Skeletal muscle tissue (tissue), 4 donors: ENCODE data around the gene BHLHA15. TPM values are rescaled to one million over a fixed set of nuclear protein-coding genes. Genes with fewer than 3 reads are reported as not detected.

ENCODE experiments used
- H3K27ac ChIP-seq: one replicate; pipeline ENCODE4 v1.7.0; 2013; ENCODE audit warnings: mild to moderate bottlenecking, low read depth, low read length, inconsistent platforms
- H3K27me3 ChIP-seq, 3 donors: one replicate each; pipeline ENCODE4 v1.7.0; 2013; ENCODE audit warnings: low read length in 3 of 3; ENCODE audit not compliant: control insufficient read depth in 3 of 3, insufficient read depth in 3 of 3
- H3K36me3 ChIP-seq, 3 donors: one replicate each; pipeline ENCODE4 v1.7.0; 2013; ENCODE audit warnings: low read length in 3 of 3; ENCODE audit not compliant: control insufficient read depth in 3 of 3, insufficient read depth in 3 of 3
- H3K4me1 ChIP-seq, 3 donors: one replicate each; pipeline ENCODE4 v1.7.0; 2013; ENCODE audit warnings: low read length in 3 of 3, mild to moderate bottlenecking in 3 of 3; ENCODE audit not compliant: control insufficient read depth in 3 of 3, insufficient read depth in 3 of 3
- H3K4me3 ChIP-seq, 3 donors: one replicate each; pipeline ENCODE4 v1.7.0; 2013; ENCODE audit warnings: low read length in 3 of 3
- H3K9ac ChIP-seq, 3 donors: one replicate each; pipeline ENCODE4 v1.7.0; 2013; ENCODE audit warnings: low read length in 3 of 3, mild to moderate bottlenecking in 3 of 3, moderate library complexity in 2 of 3, low read depth in 1 of 3
- H3K9me3 ChIP-seq, 3 donors: one replicate each; pipeline ENCODE4 v1.7.0; 2013; ENCODE audit warnings: low read length in 3 of 3; ENCODE audit not compliant: control insufficient read depth in 3 of 3
- total RNA-seq: library from RNA; depleted of rRNA; stranded (reverse); fragments of >200 nt; gene quantifications from one replicate; pipeline ENCODE4 v1.2.3, GENCODE V29; 2014
- donor health status: Osteomylitis.

The BHLHA15 gene
- total RNA-seq, 1 donor from 2014 or later, result not detected

DNA sequence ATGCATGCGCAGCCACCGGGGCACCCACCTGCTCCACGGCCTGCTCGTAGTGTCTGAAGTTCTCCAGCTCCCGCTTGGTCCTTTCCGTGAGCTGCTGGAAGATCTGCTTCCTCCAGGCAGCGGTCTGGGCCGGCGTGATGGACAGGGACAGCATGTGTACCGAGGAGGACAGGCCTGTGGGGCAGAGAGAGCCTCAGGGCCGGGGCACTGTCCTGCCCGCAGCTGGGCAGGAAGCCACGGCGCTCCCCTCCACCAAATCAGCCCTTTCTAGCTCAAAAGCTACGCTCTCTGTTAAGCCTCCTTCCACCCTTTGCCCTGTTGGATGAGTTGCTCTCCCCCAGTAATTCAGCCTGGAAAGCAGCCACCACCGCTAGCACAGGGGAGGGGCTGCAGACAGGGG, 21.6 kb downstream of the BHLHA15 start:
- Histone ChIP-seq H3K9ac (no peak overlapping the region), H3K36me3 (peaks cover 9 to 20% (median 9%) of the 10 kb centered on the region in 3 donors), H3K9me3 (no peaks in the 10 kb centered on the region), H3K27ac (no peak overlapping the region), H3K27me3 (no peaks in the 10 kb centered on the region), H3K4me1 (peaks cover 6 to 10% (median 8%) of the 10 kb centered on the region in 3 donors), H3K4me3 (no peak overlapping the region)

- Histone ChIP-seq H3K27me3 (no peaks in the 10 kb centered on the region), H3K4me3 (no peak overlapping the region), H3K27ac (no peak overlapping the region), H3K4me1 (peaks cover 6 to 10% (median 8%) of the 10 kb centered on the region in 3 donors), H3K9me3 (no peaks in the 10 kb centered on the region), H3K36me3 (peaks cover 8 to 22% (median 8%) of the 10 kb centered on the region in 3 donors), H3K9ac (no peak overlapping the region)
Measured at GRCh38 chr7:98233219-98234070, 22.2 kb downstream of the BHLHA15 start.

DNA sequence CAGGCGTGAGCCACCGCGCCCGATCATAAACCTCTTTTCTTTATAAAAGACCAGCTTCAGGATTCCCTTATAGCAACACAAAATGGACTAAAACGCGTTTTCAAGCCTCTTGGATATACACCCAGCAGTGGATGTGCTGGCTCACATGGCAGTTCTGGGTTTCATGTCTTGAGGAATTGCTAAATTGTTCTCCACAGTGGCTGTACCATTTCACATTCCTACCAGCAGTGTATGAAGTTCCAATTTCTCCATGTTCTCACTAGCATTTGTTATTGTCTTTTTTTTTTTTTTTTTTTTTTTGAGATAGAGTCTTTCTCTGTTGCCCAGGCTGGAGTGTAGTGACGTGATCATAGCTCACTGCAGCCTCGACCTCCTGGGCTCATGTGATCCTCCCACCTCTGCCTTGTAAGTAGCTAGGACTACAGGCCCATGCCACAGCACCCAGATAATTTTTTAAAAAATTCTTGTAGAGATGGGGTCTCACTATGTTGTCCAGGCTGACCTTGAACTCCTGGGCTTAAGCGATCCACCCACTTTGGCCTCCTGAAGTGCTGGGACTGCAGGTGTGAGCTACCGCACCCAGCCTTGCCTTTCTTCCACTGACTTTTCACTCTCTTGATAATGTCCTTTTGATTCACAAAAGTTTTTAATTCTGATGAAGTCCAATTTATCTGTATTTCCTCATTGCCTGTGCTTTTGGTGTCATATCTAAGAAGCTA, 23.3 kb downstream of the BHLHA15 start:
- H3K27ac ChIP-seq, result no peak overlapping the region

DNA sequence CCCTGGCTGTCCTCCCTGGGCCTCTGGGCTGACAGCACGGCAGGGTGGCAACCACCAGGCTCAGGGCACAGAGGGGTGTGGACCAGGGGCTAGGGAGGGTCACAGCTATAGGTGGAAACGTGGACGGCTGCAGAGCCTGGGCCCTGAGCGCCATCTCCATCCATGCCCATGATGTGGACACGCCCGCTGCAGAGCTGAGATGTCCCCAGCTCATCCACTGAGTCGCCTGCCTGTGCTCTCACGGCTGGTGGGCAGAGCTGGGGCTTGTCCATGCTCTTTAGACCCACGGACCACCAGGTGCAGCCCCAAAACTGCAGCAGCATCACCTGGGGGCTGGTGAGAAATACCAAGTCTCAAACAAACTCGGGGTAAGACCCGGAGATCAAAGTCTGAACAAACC, 24.7 kb downstream of the BHLHA15 start:
- H3K9ac ChIP-seq, result no peak overlapping the region
- H3K4me1 ChIP-seq, result no peaks in the 10 kb centered on the region
- H3K27me3 ChIP-seq, result no peaks in the 10 kb centered on the region
- H3K27ac ChIP-seq, result no peak overlapping the region
- no peaks in the 10 kb centered on the region for H3K9me3 ChIP-seq
- no peak overlapping the region for H3K4me3 ChIP-seq
- H3K36me3 ChIP-seq, result peaks cover 15 to 37% (median 23%) of the 10 kb centered on the region in 3 donors

More for the DNA sequence above, 23.3 kb downstream of the BHLHA15 start:
- no peaks in the 10 kb centered on the region for H3K27me3 ChIP-seq
- no peak overlapping the region for H3K4me3 ChIP-seq
- H3K4me1 ChIP-seq, result peaks cover under 1 to 2% (median under 1%) of the 10 kb centered on the region in 3 donors
- H3K9ac ChIP-seq, result no peak overlapping the region
- H3K36me3 ChIP-seq, result peaks cover 13 to 31% (median 18%) of the 10 kb centered on the region in 3 donors
- H3K9me3 ChIP-seq, result no peaks in the 10 kb centered on the region

- no peak overlapping the region for H3K4me3 ChIP-seq
- no peaks in the 10 kb centered on the region for H3K9me3 ChIP-seq
- H3K27me3 ChIP-seq, result no peaks in the 10 kb centered on the region
- peaks cover 15 to 40% (median 27%) of the 10 kb centered on the region in 3 donors for H3K36me3 ChIP-seq
- no peaks in the 10 kb centered on the region for H3K4me1 ChIP-seq
- no peak overlapping the region for H3K27ac ChIP-seq
- no peak overlapping the region for H3K9ac ChIP-seq
Measured at GRCh38 chr7:98236355-98237185, 25.3 kb downstream of the BHLHA15 start.

- Histone ChIP-seq H3K4me3 (no peak overlapping the region), H3K36me3 (peaks cover 12 to 41% (median 27%) of the 10 kb centered on the region in 3 donors), H3K9ac (no peak overlapping the region)
Measured at GRCh38 chr7:98238076-98238475, 26.8 kb downstream of the BHLHA15 start.

DNA sequence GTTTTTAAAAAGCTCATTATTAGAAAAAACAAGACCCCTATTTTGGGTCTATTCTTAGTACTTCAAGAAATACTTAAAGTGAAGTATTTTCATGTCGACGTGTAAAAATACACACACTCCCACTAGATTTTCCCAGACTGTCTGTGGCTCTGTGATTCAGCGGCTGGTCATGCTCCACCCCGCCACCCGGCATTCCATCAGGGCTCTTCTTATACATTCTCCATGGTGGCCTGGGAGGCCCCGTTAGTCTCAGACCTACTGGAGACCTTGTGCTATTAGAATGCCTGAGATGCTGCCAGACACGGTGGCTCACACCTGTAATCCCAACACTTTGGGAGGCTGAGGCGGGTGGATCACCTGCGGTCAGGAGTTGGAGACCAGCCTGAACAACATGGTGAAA, 27.7 kb downstream of the BHLHA15 start:
- no peaks in the 10 kb centered on the region for H3K4me1 ChIP-seq
- no peaks in the 10 kb centered on the region for H3K9me3 ChIP-seq
- H3K27me3 ChIP-seq, result no peaks in the 10 kb centered on the region
- H3K27ac ChIP-seq, result no peak overlapping the region
- no peak overlapping the region for H3K9ac ChIP-seq
- peaks cover 12 to 39% (median 30%) of the 10 kb centered on the region in 3 donors for H3K36me3 ChIP-seq
- no peak overlapping the region for H3K4me3 ChIP-seq

More at GRCh38 chr7:98238076-98238475, 26.8 kb downstream of the BHLHA15 start:
- H3K27me3 ChIP-seq, result no peaks in the 10 kb centered on the region
- H3K9me3 ChIP-seq, result no peaks in the 10 kb centered on the region
- no peaks in the 10 kb centered on the region for H3K4me1 ChIP-seq
- no peak overlapping the region for H3K27ac ChIP-seq

- Histone ChIP-seq H3K36me3 (peaks cover 19 to 41% (median 40%) of the 10 kb centered on the region in 3 donors), H3K9me3 (no peaks in the 10 kb centered on the region), H3K27ac (no peak overlapping the region), H3K9ac (no peak overlapping the region), H3K4me1 (peaks cover 0 to 5% (median 3%) of the 10 kb centered on the region in 3 donors), H3K27me3 (no peaks in the 10 kb centered on the region), H3K4me3 (no peak overlapping the region)
Measured at GRCh38 chr7:98240961-98241673, 29.9 kb downstream of the BHLHA15 start.

DNA sequence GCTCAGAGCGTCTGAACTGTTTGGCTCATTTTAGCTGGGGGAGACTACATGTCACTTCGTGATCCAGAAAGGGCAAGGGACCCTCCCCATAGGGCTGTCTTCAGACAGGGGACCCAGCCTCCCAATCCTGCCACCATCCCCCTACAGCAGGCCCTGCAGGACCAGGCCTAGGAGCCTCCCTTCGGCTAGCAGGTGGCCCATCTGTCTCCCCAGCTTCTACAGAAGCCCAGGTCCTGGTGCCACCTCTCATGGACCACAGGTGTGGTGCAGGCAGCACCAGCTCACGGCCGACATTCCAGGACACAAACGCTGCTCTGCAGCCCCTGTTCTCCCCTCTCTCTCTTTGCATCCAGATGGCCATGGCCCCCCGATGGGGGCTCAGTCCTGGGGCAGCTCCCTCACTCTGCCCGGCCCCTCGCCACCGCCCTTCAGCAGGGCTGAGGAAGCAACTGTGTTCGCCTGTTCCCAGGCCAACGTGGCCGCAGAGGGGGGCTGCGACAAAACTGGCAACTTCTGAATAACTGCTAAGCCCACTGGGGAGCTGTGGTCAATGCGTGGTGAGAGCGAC, 30.5 kb downstream of the BHLHA15 start:
- H3K27me3 ChIP-seq, result no peaks in the 10 kb centered on the region
- H3K9me3 ChIP-seq, result no peaks in the 10 kb centered on the region
- H3K4me3 ChIP-seq, result no peak overlapping the region
- no peak overlapping the region for H3K9ac ChIP-seq
- H3K4me1 ChIP-seq, result peaks cover 0 to 5% (median 3%) of the 10 kb centered on the region in 3 donors
- no peak overlapping the region for H3K27ac ChIP-seq
- H3K36me3 ChIP-seq, result peaks cover 17 to 38% (median 36%) of the 10 kb centered on the region in 3 donors
